ENCODE data around the gene RMDN3.

The RMDN3 gene, protein sequence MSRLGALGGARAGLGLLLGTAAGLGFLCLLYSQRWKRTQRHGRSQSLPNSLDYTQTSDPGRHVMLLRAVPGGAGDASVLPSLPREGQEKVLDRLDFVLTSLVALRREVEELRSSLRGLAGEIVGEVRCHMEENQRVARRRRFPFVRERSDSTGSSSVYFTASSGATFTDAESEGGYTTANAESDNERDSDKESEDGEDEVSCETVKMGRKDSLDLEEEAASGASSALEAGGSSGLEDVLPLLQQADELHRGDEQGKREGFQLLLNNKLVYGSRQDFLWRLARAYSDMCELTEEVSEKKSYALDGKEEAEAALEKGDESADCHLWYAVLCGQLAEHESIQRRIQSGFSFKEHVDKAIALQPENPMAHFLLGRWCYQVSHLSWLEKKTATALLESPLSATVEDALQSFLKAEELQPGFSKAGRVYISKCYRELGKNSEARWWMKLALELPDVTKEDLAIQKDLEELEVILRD

DNA sequence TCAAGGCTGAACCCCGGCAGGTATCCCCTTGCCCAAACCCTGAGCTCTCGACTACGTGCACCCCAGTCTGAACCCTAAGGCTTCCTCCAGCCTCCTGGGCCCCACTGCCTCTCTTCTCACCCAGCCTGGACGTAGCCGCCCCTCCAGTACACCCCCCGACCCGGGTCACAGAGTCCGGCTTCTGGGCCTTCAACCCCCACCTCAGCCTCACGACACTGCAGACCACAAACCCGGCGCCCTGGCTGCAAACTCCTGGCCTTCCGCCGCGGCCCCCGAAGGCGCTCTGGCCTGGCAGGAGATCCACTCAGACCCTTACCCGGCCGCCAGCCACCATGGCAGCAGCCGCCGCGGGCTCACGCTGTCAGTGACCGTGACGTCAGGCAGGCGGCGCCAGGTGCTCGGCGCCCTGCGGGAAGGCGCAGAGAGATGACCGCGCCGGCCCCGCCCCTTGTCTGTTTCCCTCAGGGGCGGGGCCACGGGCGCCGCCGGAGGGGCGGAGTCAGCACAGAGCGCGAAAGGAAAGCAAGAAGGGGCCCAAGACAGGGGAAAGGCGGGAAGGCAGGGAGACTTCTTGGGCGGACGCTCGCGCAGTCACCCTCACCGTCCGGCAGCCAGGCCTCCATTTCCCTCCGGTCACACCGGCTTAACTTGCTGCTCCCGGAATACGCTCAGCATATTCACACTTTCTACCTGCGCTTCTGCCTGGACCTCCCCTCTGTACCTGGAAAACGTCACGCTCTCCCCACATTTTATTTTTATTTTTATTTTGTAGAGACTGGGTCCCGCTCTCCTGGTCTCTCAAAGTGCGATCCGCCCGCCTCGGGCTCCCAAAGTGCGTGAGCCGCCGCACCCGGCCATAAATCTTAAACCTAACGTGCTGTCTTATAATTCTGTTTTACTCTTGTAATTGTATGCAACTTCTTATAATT is at the start of gene RMDN3:
RMDN3 (minus strand) TSS at position 372 of the 929 bp plus-strand sequence. CDS start 471 bp downstream, outside the sequence.
- DNase-seq (ENCODE audit: low spot score) = peak; percentile 91

DNA sequence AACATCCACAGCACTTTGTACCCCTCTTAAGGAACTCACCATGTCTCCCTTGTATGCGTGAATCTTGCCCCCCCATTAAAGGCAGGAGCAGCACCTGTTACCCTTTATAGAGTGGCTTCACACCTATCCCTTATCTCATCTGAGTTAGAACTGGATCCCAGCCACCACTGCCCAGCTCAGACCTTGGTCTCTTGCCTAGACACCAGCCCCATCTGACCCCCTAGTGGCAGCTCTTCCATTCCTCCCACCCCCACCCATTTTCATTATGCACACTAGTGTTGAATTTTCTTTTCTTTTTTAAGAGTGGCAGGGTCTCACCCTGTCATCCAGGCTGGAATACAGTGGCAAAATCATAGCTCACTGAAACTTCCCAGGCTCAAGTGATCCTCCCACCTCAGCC is 48.6 kb upstream of the RMDN3 start:
- DNase-seq (ENCODE audit: low spot score) = no peak

- no peak for DNase-seq (ENCODE audit: low spot score)
Observed at GRCh38 chr15:40803076-40803475, 48.0 kb upstream of the RMDN3 start.

- DNase-seq (ENCODE audit: low spot score) = no peak
Observed at GRCh38 chr15:40799523-40799922, 44.5 kb upstream of the RMDN3 start.

DNA sequence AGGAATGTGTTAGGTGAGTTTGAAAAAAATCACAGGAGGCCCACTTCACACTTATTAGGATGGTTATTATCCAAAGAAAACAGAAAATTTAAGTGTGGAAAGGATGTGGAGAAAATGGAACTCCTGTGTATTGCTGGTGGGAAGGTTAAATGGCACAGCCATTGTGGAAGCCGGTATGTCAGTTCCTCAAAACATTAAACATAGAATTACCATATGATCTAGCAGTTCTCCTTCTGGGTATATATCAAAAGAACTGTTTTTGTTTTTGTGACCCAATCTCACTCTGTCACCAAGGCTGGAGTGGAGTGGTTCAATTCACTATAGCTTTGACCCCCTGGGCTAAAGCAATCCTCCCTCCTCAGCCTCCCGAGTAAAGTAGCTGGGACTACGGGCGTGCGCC is 41.5 kb upstream of the RMDN3 start:
- no peak for DNase-seq (ENCODE audit: low spot score)

DNA sequence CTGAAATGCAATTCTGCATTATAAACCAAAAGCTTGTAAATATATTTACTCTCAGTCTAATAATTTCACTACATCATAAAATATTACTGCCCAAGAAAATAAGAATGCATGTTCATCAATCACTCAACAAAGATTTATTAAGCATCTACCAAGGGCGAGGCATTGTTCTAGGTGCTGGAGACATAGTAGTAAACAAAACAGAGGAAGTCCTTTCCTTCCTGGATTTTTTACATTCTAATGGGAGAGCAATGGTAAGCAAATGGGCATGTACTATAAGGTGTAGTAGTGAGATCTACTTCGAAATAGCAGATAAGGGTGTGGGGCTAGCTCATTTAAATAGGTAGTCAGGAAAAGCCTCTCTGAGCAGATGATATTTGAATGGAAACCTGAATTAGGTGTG is 41.0 kb upstream of the RMDN3 start:
- DNase-seq (ENCODE audit: low spot score) = no peak

DNA sequence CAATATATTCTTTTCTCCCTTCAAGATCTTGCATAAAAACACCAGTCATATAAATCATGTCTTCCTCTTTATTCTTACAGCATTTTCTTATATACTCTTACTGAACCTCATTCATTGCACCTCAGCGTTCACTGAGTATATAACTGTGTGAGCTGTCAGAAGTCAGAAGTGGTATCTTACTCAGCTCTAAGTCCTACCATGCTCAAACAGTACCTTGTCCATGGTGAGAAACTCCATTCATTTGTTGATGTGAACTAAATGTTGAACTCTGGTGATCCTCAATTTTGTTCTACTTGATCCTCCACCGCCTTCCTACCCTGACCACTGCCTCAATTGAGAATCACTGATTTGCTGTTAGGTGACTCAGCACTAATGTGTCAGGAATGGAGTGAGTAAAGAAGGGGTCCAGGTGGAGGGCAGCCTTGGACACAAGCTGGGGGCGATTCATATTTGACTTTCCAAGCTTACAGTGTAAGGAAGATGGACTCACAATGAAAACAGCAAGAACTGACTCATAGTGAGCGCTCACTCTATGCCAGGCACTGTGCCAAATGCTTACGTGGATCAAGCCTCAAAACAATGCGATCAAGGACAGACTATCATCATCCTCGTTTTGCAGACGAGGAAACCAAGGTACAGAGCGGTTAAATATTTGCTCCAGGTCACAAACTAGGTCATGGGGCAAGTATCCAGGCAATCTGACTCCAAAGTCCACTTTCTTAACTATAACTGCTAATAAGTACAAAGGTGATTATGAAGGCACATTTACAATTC is 38.3 kb upstream of the RMDN3 start:
- no peak for DNase-seq (ENCODE audit: low spot score)

DNA sequence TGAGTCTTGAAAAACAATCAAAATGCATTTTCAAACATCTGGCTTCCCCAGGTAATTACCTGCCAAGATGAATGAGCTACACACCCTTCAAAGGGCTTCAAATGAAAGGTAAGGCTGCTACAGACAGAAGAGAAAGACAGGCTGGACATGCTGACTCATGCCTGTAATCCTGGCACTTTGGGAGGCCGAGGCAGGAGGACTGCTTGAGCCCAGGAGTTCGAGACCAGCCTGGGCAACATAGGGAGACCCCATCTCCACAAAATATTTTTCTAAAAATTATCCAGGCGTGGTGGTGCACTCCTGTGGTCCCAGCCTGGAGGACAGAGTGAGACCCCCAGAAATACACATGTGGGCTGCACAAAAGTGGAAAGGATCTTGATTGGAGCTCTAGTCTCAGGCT is 37.3 kb upstream of the RMDN3 start:
- DNase-seq (ENCODE audit: low spot score) = no peak

DNA sequence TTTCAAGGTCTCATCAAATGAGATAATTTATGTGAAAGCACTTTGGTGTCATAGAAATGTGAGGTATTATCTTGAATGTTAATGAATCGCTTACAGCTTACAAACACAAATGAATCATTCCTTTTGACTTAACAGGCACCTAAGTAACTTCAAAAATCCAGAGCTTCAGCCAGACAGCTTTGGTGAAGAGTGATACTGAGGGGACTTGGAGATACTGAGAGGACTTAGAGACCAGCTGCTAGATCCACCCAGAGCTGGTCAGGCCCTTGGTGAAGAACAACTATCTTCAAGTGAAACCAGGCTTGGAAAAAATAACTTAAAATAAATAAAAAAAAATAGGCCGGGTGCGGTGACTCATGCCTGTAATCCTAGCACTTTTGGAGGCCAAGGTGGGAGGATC is 35.7 kb upstream of the RMDN3 start:
- no peak for DNase-seq (ENCODE audit: low spot score)

DNA sequence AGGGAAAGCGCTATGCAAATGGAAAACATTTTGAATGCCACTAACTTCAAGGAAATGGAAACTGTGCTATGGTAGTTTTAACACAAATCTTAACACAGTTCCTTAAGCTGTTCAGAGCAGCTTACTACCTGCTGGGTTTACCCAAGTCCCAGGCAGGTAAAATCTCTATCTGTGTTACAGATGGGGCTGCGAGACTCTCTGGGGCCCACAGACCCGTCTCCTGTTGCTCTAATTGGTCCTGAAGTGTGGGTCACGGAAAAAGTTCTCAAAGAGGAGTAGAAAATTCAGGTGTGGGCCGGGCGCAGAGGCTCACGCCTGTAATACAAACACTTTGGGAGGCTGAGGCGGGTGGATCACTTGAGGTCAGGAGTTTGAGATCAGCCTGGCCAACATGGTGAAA is 34.9 kb upstream of the RMDN3 start:
- no peak for DNase-seq (ENCODE audit: low spot score)

DNA sequence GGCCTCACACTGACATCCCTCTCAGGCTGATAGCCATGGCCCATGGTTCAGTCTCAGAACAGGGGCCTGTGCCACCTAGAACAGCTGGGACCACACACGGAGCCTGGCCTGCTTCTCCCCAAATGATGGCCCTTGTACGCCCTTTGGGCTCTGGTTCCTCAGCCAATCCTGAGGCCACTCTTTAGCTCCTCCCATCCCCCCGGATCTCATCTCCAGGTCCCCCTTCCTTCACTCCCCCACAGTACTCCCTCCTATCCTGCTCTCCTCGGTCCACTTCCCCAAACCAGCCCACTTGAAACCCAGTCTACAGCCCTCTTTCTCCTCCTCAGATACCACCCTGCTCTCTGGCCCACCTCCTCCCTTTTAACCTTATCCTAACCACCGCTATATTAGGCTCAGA is 34.1 kb upstream of the RMDN3 start:
- DNase-seq (ENCODE audit: low spot score) = no peak

DNA sequence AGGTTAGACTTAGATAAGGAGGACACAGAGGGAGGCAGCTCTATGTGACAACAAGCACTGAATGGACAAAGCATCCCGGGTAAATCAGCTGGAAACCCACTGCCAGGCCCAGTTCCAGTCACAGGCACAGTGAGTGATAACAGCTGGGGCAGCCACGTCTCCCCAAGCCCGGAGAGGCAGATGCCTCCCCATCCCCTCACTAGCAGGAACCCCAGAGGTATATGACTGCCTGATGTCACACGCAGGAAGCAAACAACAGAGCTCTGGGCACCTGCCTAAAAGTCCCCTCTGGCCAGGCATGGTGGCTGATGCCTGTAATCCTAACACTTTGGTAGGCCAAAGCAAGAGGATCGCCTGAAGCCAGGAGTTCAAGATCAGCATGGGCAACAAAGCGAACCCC is 32.9 kb upstream of the RMDN3 start:
- no peak for DNase-seq (ENCODE audit: low spot score)

- DNase-seq (ENCODE audit: low spot score) = no peak
Observed at GRCh38 chr15:40787344-40787841, 32.3 kb upstream of the RMDN3 start.

DNA sequence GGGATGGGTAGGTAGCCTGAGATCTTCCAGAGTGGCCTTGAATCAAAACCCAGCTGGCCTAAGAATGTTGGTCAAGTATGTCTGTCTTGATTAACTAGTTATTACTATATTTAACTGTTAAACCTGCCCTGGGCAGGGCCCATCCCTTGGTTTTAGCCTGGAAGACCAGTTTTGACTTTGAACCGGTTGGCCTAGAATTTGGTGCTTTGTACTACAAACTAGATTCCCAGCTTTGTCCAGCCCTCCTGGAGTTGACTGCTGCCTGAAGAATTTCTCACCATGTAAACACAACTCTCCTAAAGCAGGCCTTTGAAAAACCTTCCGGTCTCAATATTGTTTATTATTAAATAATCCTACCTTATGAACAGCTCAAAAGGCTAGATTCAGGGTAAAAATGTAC is 30.8 kb upstream of the RMDN3 start:
- DNase-seq (ENCODE audit: low spot score) = no peak

GRCh38 chr15:40785164-40785563 is 30.1 kb upstream of the RMDN3 start:
- no peak for DNase-seq (ENCODE audit: low spot score)

GRCh38 chr15:40782609-40783227 is 27.7 kb upstream of the RMDN3 start:
- DNase-seq (ENCODE audit: low spot score) = no peak

GRCh38 chr15:40776537-40777141 is 21.6 kb upstream of the RMDN3 start:
- no peak for DNase-seq (ENCODE audit: low spot score)

GRCh38 chr15:40775740-40776536 is 20.9 kb upstream of the RMDN3 start:
- DNase-seq (ENCODE audit: low spot score) = no peak

DNA sequence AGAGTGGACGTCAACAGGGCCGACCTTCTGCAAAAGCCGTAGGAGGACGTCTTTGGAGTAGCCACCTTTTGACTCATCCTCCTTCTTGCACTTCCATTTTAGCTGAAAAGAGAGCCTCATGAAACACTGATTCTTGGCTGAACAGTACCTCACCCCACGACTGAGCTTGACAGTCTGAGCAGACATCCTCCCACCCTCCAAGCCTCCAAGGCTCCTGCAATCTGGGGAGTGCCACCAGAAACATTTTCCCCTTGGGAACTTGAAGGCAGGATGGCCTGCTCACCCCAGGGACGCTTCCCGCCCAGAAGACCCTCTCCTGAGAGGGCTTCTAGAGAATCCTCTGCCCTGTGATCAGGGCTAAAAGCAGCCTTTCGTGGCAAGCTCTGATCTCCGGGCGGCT is 20.0 kb upstream of the RMDN3 start:
- DNase-seq (ENCODE audit: low spot score) = no peak

DNA sequence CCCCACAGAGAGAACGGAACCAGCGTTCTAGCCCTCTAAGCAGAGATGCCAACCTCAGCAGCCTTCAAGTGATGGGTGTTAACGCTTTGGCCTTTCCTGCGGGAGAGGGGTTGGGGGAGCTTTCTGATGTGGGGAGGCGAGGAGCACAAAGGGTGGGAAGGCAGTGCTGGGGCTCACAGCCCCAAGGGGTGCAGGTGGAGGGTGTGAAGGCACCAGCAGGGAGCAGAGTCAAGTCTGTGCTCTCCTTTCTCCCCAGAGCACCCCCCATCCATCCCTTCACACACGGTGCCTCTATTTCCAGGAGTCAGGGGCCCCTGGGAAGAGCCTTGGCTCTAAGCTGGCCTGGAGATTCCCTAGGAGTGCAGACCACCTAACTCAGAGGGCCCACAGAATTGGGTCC is 18.8 kb upstream of the RMDN3 start:
- no peak for DNase-seq (ENCODE audit: low spot score)
